ENCODE measurements around the gene RBM39. TPM values are rescaled to one million over a fixed set of nuclear protein-coding genes. Genes with fewer than 3 reads are reported as not detected.
A peak's percentile ranks its signal among the peaks of the same experiment; 100 is the strongest.
"Not testable (repeated sequence)": the region's sequence is repeated elsewhere in the genome, so short reads cannot be mapped to it uniquely, and the experiment has no call there.

Gene RBM39
- total RNA-seq, 4 donors from 2014 or later: 231 to 462 (median 427) TPM

DNA sequence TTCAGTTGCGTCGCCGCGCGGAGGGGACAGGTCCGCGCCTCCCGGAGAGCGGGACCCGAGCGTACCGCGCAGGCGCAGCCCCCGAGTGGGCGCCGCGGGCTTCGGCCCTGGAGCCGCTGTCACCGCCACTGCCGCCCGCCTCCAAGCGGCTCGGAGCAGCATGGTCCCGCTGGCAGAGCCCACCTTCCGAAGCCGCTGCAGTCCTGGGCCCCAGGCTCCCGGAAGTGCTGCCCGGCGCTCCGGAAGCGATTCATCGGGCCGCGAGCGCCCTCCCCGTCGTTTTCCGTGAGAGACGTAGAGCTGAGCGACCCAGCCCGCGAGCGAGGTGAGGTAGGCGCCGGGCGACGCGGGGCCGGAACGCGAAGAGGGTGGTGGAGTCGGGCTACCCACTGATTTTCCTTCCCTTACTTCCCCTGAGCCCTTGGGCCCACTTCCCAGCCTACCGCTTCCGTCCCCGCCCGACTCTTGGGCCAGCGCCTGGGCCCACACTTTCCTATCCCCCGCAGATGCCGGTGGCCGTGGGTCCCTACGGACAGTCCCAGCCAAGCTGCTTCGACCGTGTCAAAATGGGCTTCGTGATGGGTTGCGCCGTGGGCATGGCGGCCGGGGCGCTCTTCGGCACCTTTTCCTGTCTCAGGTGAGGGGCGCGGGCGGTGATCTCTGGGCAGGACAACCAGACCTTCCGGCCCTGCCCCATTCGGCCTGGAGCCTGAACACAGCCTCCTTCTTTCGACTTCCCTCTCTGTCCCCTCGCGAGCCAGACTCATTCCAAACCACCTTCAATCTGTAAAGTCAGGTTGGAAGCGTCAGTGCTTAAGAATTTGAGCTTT lies 42.7 kb downstream of the RBM39 start, which contains the start of the genes NFS1 and ROMO1:
Gene NFS1 (minus strand): TSS at position 226 of the 830 bp plus-strand sequence. CDS start 64 bp downstream, at position 162.
Gene ROMO1 (plus strand): TSS at position 279 of the 830 bp plus-strand sequence. CDS start 228 bp downstream, at position 507.
- DNase-seq (ENCODE audit: low spot score) (peak; percentile 52), ATAC-seq (ENCODE audit: low FRiP score) (peak; percentile 85)
- TF ChIP-seq, protein P1, sequence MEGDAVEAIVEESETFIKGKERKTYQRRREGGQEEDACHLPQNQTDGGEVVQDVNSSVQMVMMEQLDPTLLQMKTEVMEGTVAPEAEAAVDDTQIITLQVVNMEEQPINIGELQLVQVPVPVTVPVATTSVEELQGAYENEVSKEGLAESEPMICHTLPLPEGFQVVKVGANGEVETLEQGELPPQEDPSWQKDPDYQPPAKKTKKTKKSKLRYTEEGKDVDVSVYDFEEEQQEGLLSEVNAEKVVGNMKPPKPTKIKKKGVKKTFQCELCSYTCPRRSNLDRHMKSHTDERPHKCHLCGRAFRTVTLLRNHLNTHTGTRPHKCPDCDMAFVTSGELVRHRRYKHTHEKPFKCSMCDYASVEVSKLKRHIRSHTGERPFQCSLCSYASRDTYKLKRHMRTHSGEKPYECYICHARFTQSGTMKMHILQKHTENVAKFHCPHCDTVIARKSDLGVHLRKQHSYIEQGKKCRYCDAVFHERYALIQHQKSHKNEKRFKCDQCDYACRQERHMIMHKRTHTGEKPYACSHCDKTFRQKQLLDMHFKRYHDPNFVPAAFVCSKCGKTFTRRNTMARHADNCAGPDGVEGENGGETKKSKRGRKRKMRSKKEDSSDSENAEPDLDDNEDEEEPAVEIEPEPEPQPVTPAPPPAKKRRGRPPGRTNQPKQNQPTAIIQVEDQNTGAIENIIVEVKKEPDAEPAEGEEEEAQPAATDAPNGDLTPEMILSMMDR (IDR thresholded peaks at IDR 0.05): no peak

DNA sequence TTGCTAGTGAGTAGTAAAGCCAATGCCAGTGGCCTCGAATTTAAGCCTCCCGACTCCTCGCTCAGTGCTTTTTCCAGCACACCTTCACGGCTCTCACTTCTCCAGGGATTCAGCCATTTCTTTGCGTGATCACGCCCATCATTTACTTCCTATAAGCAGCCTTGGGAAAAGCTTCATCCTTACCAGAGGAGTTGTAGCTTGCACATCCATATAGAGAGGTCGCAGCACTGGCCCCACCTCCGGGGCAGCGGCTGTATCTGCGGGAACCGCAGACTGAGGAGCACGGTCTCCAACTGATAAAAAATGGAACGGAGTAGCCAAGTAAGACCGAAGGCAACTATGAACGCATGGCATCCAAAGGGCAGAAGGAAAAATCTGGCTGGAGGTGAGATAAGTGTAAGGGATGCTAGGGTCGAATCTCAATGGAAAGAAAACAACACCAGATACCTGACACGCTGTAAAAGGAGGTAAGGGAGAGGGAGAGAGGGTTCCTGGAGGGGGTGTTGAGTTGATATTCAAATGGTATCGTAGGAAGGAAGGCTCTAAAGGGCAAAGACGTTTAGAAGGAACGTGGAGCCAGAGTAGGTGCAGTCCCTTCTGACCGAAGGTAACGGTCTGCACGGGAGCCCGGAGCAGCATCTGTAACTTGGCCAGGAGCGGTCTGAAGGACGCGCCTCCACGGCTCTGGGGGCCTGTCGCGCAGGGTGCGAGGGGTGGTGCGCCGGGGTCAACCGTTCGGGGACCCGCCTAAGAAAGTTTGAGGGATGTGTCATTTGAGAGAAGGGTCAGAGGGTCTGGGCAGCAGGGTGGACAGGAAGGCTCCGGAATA lies 43.5 kb downstream of the RBM39 start:
- peak; percentile 25 for ATAC-seq (ENCODE audit: low FRiP score)
- DNase-seq (ENCODE audit: low spot score): no peak

DNA sequence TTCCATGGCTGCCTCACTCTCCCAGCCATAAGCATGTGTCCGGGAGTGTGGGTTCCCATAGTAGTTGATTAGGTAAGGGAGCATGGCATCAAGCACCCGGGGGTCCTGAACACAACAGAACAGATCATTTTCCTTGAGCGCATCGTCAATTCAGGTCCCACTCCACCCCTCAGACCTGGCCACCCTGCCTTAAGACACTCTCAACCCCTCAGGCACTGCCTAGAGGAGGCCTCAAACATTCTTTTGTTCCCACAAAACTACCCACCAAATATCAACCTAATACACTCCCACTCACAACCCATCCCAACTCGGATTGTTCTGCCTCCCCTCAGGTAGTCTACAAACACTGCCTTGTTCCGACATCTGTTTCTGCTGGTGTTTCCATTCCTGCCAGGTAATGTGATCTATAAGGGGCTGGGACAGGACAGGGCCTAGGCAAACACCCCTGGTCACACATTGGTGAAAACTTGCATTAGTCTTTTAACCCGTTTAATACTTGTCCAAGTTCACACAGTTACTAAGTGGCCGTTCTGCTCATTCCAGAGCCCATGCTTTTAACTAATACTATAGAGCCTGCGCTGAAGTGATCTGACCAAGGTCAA lies 44.3 kb downstream of the RBM39 start:
- no peak for ATAC-seq (ENCODE audit: low FRiP score)
- TF ChIP-seq, protein P1 (IDR thresholded peaks at IDR 0.05): no peak
- DNase-seq (ENCODE audit: low spot score): no peak

More for the DNA sequence above, 43.5 kb downstream of the RBM39 start:
- TF ChIP-seq, protein P1 (IDR thresholded peaks at IDR 0.05): no peak

DNA sequence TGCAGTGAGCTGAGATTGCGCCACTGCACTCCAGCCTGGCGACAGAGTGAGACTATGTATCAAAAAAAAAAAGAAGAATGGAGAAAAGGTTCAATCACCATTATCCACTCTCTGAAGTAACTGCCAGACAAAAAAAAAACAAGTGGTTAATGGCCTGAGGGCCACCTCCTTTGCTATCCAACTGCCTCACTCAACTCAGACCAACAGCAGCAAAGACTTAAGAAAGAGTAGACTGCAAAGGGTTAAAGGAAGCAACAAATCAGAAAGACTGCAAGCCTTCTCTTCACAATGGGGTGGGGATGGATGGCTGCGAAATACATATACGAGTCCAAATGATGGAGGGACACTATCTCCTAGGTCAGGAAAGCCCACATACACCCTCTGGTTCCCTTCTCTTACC lies 46.1 kb downstream of the RBM39 start:
- no peak for ATAC-seq (ENCODE audit: low FRiP score)
- no peak for DNase-seq (ENCODE audit: low spot score)
- TF ChIP-seq, protein P1 (IDR thresholded peaks at IDR 0.05): no peak

DNA sequence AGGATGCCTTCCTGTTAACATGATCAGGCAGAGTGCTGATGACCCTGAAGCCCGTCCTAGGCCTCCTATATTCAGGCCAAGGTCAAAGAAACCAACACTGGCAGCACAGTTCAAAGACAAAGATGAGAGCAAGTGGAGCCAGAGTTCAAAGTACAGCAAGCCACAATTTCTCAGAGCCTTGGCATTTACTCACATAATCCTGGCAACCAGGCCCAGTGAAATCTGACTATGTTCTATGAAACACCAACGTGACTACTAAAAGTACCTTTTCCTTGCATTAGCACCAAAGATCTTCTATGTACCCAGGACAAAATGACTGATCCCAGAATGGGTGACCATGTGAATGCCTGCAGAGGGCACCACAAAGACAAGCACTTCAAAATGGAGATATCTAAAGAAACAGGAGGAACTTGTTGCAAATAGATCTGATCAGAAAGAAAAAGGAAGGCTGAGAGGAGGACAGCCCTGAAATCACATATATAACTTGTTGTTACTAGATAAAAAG lies 46.8 kb downstream of the RBM39 start:
- TF ChIP-seq, protein P1 (IDR thresholded peaks at IDR 0.05): no peak
- DNase-seq (ENCODE audit: low spot score): no peak

DNA sequence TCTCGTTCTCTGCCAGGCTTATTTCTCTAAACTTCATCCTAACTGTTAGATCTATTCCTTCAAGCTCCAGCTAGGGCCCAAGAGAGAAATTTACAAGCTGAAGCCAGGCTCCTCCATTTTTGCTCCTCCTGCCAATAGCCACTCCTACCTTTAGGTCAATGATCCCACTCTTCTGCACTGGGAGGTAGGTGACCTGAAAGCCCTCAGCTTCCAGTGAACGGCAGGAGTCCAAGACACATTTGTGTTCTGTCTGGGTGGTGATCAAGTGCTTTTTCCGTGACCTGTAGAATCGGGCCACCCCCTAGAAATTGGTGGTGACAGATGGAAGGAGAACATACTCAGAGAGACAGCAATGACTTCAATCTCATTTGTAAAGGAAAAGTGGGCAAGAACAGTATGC lies 51.8 kb downstream of the RBM39 start:
- no peak for ATAC-seq (ENCODE audit: low FRiP score)
- no peak for DNase-seq (ENCODE audit: low spot score)
- TF ChIP-seq, protein P1 (IDR thresholded peaks at IDR 0.05): no peak

More for the DNA sequence above, 46.8 kb downstream of the RBM39 start:
- ATAC-seq (ENCODE audit: low FRiP score): no peak

DNA sequence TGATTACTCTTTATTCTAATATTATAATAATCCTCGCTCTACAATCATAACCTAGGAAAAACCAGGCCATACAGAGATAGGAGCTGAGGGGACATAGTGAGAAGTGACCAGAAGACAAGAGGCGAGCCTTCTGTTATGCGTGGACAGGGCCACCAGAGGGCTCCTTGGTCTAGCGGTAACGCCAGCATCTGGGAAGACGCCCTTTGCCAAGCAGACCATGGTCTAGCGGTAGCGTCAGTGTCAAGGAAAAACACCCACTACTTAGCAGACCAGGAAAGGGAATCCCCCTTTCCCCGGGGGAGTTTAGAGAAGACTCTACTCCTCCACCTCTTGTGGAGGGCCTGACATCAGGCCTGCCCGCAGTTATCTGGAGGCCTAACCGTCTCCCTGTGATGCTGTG lies 55.2 kb downstream of the RBM39 start:
- DNase-seq (ENCODE audit: low spot score); ATAC-seq (ENCODE audit: low FRiP score): not testable (repeated sequence)

DNA sequence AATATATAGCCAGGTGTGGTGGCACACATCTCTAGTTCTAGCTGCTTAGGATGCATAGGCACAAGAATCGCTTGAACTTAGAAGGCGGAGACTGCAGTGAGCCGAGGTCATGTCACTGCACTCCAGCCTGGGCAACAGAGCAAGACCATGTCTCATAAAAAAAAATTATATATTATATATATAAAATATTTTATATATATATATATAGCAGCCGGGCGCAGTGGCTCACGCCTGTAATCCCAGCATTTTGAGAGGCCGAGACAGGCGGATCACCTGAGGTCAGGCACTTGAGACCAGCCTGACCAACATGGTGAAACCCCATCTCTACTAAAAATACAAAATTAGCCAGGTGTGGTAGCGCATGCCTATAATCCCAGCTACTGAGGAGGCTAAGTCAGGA lies 56.7 kb downstream of the RBM39 start:
- DNase-seq (ENCODE audit: low spot score); ATAC-seq (ENCODE audit: low FRiP score): not testable (repeated sequence)
